ENCODE data around the gene VPS51. TPM values are rescaled to one million over a fixed set of nuclear protein-coding genes. Genes with fewer than 3 reads are reported as not detected.

The VPS51 gene
- total and polyA plus RNA-seq, 2 of the 13 experiments (the other 11 are each of a cell fraction or from before 2014, with no cell fraction given) = 76.3 to 90.6 TPM

- peak; percentile 71; the same call in 1 of the 2 replicates for TF ChIP-seq MIER3 (CRISPR knock-in tag; IDR thresholded peaks at IDR 0.05; ENCODE audit: borderline replicate concordance)
- TF ChIP-seq NR2F2 (IDR thresholded peaks at IDR 0.05; ENCODE audit: borderline replicate concordance, low read depth) = no peak
- TF ChIP-seq ZNF776 (CRISPR knock-in tag; IDR thresholded peaks at IDR 0.05) = 0 out of 2 replicates have a peak, but pooled peaks have one; percentile 64
- TF ChIP-seq ZNF317 (CRISPR knock-in tag; IDR thresholded peaks at IDR 0.05) = peak; percentile 70; the same call in 1 of the 2 replicates
- TF ChIP-seq ZNF430 (CRISPR knock-in tag; IDR thresholded peaks at IDR 0.05) = peak; percentile 78; the same call in 1 of the 2 replicates
- TF ChIP-seq IRX3 (CRISPR knock-in tag; IDR thresholded peaks at IDR 0.05; ENCODE audit: borderline replicate concordance, low read depth) = no peak
- no peak for TF ChIP-seq HNRNPH1 (optimal IDR thresholded peaks at IDR 0.05; ENCODE audit: low read depth, low read length)
- TF ChIP-seq FIP1L1 (IDR thresholded peaks at IDR 0.05; ENCODE audit: borderline replicate concordance, insufficient read depth, low read depth, low read length) = no peak
- 0 out of 2 replicates have a peak, but pooled peaks have one; percentile 41 for TF ChIP-seq KLF11 (CRISPR knock-in tag; IDR thresholded peaks at IDR 0.05)
- TF ChIP-seq MYC (CRISPR knock-in tag; IDR thresholded peaks at IDR 0.05; ENCODE audit: borderline replicate concordance) = peak; percentile 84; the same call in 1 of the 2 replicates
- TF ChIP-seq ZNF362 (CRISPR knock-in tag; IDR thresholded peaks at IDR 0.05; ENCODE audit: borderline replicate concordance) = 0 out of 2 replicates have a peak, but pooled peaks have one; percentile 13
- peak; percentile 86; the same call in 1 of the 2 replicates for TF ChIP-seq ZNF766 (CRISPR knock-in tag; IDR thresholded peaks at IDR 0.05; ENCODE audit: borderline replicate concordance)
- TF ChIP-seq ZFP82 (CRISPR knock-in tag; IDR thresholded peaks at IDR 0.05; ENCODE audit: borderline replicate concordance) = no peak
- TF ChIP-seq ZNF598 (CRISPR knock-in tag; IDR thresholded peaks at IDR 0.05; ENCODE audit: borderline replicate concordance) = peak; percentile 54; the same call in 1 of the 2 replicates
- no peak for TF ChIP-seq MYNN (CRISPR knock-in tag; IDR thresholded peaks at IDR 0.05; ENCODE audit: low read depth)
- no peak for TF ChIP-seq ARNT2 (CRISPR knock-in tag; IDR thresholded peaks at IDR 0.05; ENCODE audit: low read depth)
- TF ChIP-seq SETDB1 (CRISPR knock-in tag; IDR thresholded peaks at IDR 0.05; ENCODE audit: borderline replicate concordance) = no peak
- TF ChIP-seq TSC22D2 (CRISPR knock-in tag; IDR thresholded peaks at IDR 0.05; ENCODE audit: borderline replicate concordance) = no peak
- no peak for TF ChIP-seq GRHL1 (CRISPR knock-in tag; conservative IDR thresholded peaks at IDR 0.05)
- TF ChIP-seq KAT7 (CRISPR knock-in tag; IDR thresholded peaks at IDR 0.05; ENCODE audit: borderline replicate concordance) = peak; percentile 57; the same call in 1 of the 2 replicates
- TF ChIP-seq CREM (IDR thresholded peaks at IDR 0.05) = peak; percentile 99
- TF ChIP-seq CREM (CRISPR knock-in tag; IDR thresholded peaks at IDR 0.05) = peak; percentile 82
- 0 out of 2 replicates have a peak, but pooled peaks have one; percentile 19 for TF ChIP-seq ZNF275 (CRISPR knock-in tag; IDR thresholded peaks at IDR 0.05; ENCODE audit: borderline replicate concordance)
- peak; percentile 81 for TF ChIP-seq SIN3B (IDR thresholded peaks at IDR 0.05; ENCODE audit: low read length)
- peak; percentile 85; the same call in 1 of the 2 replicates for TF ChIP-seq HIVEP1 (CRISPR knock-in tag; IDR thresholded peaks at IDR 0.05)
- TF ChIP-seq NCOR1 (IDR thresholded peaks at IDR 0.05; ENCODE audit: borderline replicate concordance, low read length) = no peak
These were observed 26.1 kb downstream of the VPS51 start, which contains the start of the genes FAU and MRPL49 (continued) for GRCh38 chr11:65121865-65122696.
